CD1c-positive myeloid dendritic cell (primary cell): ENCODE results near the gene NFE2L3.
"Not testable (repeated sequence)": the region's sequence is repeated elsewhere in the genome, so short reads cannot be mapped to it uniquely, and the experiment has no call there.

Experiments used
- DNase-seq: peaks from one replicate; pipeline ENCODE4 v3.0.0-alpha.2; 2016; ENCODE audit errors: extremely low spot score

The NFE2L3 gene

GRCh38 chr7:26147030-26147429 lies 5.0 kb upstream of the NFE2L3 start:
- DNase-seq, result no peak

GRCh38 chr7:26147646-26148306 lies 4.2 kb upstream of the NFE2L3 start:
- not testable (repeated sequence) for DNase-seq

GRCh38 chr7:26148307-26148700 lies 3.7 kb upstream of the NFE2L3 start:
- DNase-seq, result not testable (repeated sequence)

GRCh38 chr7:26149391-26149977 lies 2.5 kb upstream of the NFE2L3 start:
- DNase-seq, result no peak

- no peak for DNase-seq
Measured at GRCh38 chr7:26151096-26151495, 902 bp upstream of the NFE2L3 start.

- no peak for DNase-seq
Measured at GRCh38 chr7:26151650-26151952, 397 bp upstream of the NFE2L3 start.

- DNase-seq, result not testable (repeated sequence)
Measured at GRCh38 chr7:26152782-26153240, 813 bp downstream of the NFE2L3 start.

- DNase-seq, result peak; percentile 54
Measured at GRCh38 chr7:26153241-26153822, 1.3 kb downstream of the NFE2L3 start.

GRCh38 chr7:26153823-26154783 lies 2.1 kb downstream of the NFE2L3 start:
- DNase-seq, result peak; percentile 82

- peak; percentile 30 for DNase-seq
Measured at GRCh38 chr7:26155531-26156375, 3.8 kb downstream of the NFE2L3 start.

GRCh38 chr7:26156451-26157420 lies 4.7 kb downstream of the NFE2L3 start:
- DNase-seq, result peak; percentile 83

GRCh38 chr7:26157520-26158105 lies 5.6 kb downstream of the NFE2L3 start:
- DNase-seq, result no peak

GRCh38 chr7:26159243-26159642 lies 7.2 kb downstream of the NFE2L3 start:
- no peak for DNase-seq

- DNase-seq, result no peak
Measured at GRCh38 chr7:26160896-26161295, 8.9 kb downstream of the NFE2L3 start.

- no peak for DNase-seq
Measured at GRCh38 chr7:26162431-26162830, 10.4 kb downstream of the NFE2L3 start.

- DNase-seq, result not testable (repeated sequence)
Measured at GRCh38 chr7:26163804-26164203, 11.8 kb downstream of the NFE2L3 start.

GRCh38 chr7:26165950-26166683 lies 14.1 kb downstream of the NFE2L3 start:
- no peak for DNase-seq

- peak; percentile 18 for DNase-seq
Measured at GRCh38 chr7:26166684-26167266, 14.8 kb downstream of the NFE2L3 start.
